ENCODE results near the gene LAMA3. TPM values are rescaled to one million over a fixed set of nuclear protein-coding genes. Genes with fewer than 3 reads are reported as not detected.

LAMA3 gene
- total and polyA plus RNA-seq, 2 donors from 2014 or later, result 4.4 to 66.0 TPM

GRCh38 chr18:23835091-23835490 is 145.8 kb downstream of the LAMA3 start:
- FAIRE-seq (no peak), DNase-seq (no peak)
- Histone ChIP-seq H3K36me3 (ENCODE audit: control insufficient read depth in 2 of 3, insufficient read depth in 3 of 3, low read length in 3 of 3) (no peaks in the 10 kb centered on the region), H3K4me3 (ENCODE audit: low read length in 3 of 3) (no peak overlapping the region), H3K27ac (ENCODE audit: low read depth in 2 of 2, low read length in 2 of 2) (no peak overlapping the region), H3K27me3 (ENCODE audit: control insufficient read depth, insufficient read depth, low read length) (no peaks in the 10 kb centered on the region), H3K9me3 (ENCODE audit: control insufficient read depth in 2 of 3, insufficient read depth in 1 of 3, low read length in 3 of 3) (no peaks in the 10 kb centered on the region), H3K4me1 (ENCODE audit: control insufficient read depth in 2 of 3, insufficient read depth in 2 of 3, low read depth in 1 of 3, low read length in 3 of 3) (no peaks in the 10 kb centered on the region), H3K9ac (ENCODE audit: low read length in 3 of 3) (no peak overlapping the region)
- TF ChIP-seq CTCF (IDR thresholded peaks at IDR 0.05; ENCODE audit: borderline replicate concordance, extremely low read depth, insufficient read depth), result no peak
- intact Hi-C loops (cut with DNase I), result no loop called here

- intact Hi-C loops (cut with DNase I), result no loop called here
- FAIRE-seq, result no peak
- Histone ChIP-seq H3K4me3 (ENCODE audit: low read length in 3 of 3) (no peak overlapping the region), H3K27me3 (ENCODE audit: control insufficient read depth, insufficient read depth, low read length) (no peaks in the 10 kb centered on the region), H3K9ac (ENCODE audit: low read length in 3 of 3) (no peak overlapping the region), H3K9me3 (ENCODE audit: control insufficient read depth in 2 of 3, insufficient read depth in 1 of 3, low read length in 3 of 3) (no peaks in the 10 kb centered on the region), H3K36me3 (ENCODE audit: control insufficient read depth in 2 of 3, insufficient read depth in 3 of 3, low read length in 3 of 3) (no peaks in the 10 kb centered on the region), H3K27ac (ENCODE audit: low read depth in 2 of 2, low read length in 2 of 2) (no peak overlapping the region), H3K4me1 (ENCODE audit: control insufficient read depth in 2 of 3, insufficient read depth in 2 of 3, low read depth in 1 of 3, low read length in 3 of 3) (no peaks in the 10 kb centered on the region)
- TF ChIP-seq CTCF (IDR thresholded peaks at IDR 0.05; ENCODE audit: borderline replicate concordance, extremely low read depth, insufficient read depth), result no peak
- DNase-seq, result no peak
These were observed 146.3 kb downstream of the LAMA3 start for GRCh38 chr18:23835506-23835905.

GRCh38 chr18:23837591-23837990 is 148.3 kb downstream of the LAMA3 start:
- intact Hi-C loops (cut with DNase I), result no loop called here
- Histone ChIP-seq H3K9me3 (ENCODE audit: control insufficient read depth in 2 of 3, insufficient read depth in 1 of 3, low read length in 3 of 3) (no peaks in the 10 kb centered on the region), H3K4me3 (ENCODE audit: low read length in 3 of 3) (no peak overlapping the region), H3K4me1 (ENCODE audit: control insufficient read depth in 2 of 3, insufficient read depth in 2 of 3, low read depth in 1 of 3, low read length in 3 of 3) (no peaks in the 10 kb centered on the region), H3K36me3 (ENCODE audit: control insufficient read depth in 2 of 3, insufficient read depth in 3 of 3, low read length in 3 of 3) (no peaks in the 10 kb centered on the region), H3K27me3 (ENCODE audit: control insufficient read depth, insufficient read depth, low read length) (no peaks in the 10 kb centered on the region), H3K9ac (ENCODE audit: low read length in 3 of 3) (no peak overlapping the region), H3K27ac (ENCODE audit: low read depth in 2 of 2, low read length in 2 of 2) (no peak overlapping the region)
- FAIRE-seq (no peak), DNase-seq (no peak)
- TF ChIP-seq CTCF (IDR thresholded peaks at IDR 0.05; ENCODE audit: borderline replicate concordance, extremely low read depth, insufficient read depth), result no peak

GRCh38 chr18:23838233-23838632 is 149.0 kb downstream of the LAMA3 start:
- Histone ChIP-seq H3K9ac (ENCODE audit: low read length in 3 of 3) (no peak overlapping the region), H3K27ac (ENCODE audit: low read depth in 2 of 2, low read length in 2 of 2) (no peak overlapping the region), H3K4me1 (ENCODE audit: control insufficient read depth in 2 of 3, insufficient read depth in 2 of 3, low read depth in 1 of 3, low read length in 3 of 3) (no peaks in the 10 kb centered on the region), H3K4me3 (ENCODE audit: low read length in 3 of 3) (no peak overlapping the region), H3K9me3 (ENCODE audit: control insufficient read depth in 2 of 3, insufficient read depth in 1 of 3, low read length in 3 of 3) (no peaks in the 10 kb centered on the region), H3K27me3 (ENCODE audit: control insufficient read depth, insufficient read depth, low read length) (no peaks in the 10 kb centered on the region), H3K36me3 (ENCODE audit: control insufficient read depth in 2 of 3, insufficient read depth in 3 of 3, low read length in 3 of 3) (no peaks in the 10 kb centered on the region)
- DNase-seq, result no peak
- no peak for TF ChIP-seq CTCF (IDR thresholded peaks at IDR 0.05; ENCODE audit: borderline replicate concordance, extremely low read depth, insufficient read depth)
- intact Hi-C loops (cut with DNase I), result no loop called here
- FAIRE-seq, result no peak
